Left ventricle myocardium inferior (tissue), 1 donor: ENCODE measurements around the gene SORCS2. TPM values are rescaled to one million over a fixed set of nuclear protein-coding genes. Genes with fewer than 3 reads are reported as not detected.

Experiments used
- DNase-seq: peaks from one replicate; pipeline ENCODE4 v3.0.0-alpha.2; 2020
- H3K27ac ChIP-seq: fragments of 200-600 bp; replicated peaks from 2 replicates; pipeline ENCODE4 v1.8.0; 2021
- H3K27me3 ChIP-seq: fragments of 200-600 bp; 2 replicates; pipeline ENCODE4 v1.8.0; 2021; ENCODE audit warnings: low read depth
- H3K36me3 ChIP-seq: fragments of 200-600 bp; 2 replicates; pipeline ENCODE4 v1.8.0; 2021
- H3K4me1 ChIP-seq: fragments of 200-600 bp; 2 replicates; pipeline ENCODE4 v1.8.0; 2021
- H3K4me3 ChIP-seq: fragments of 200-600 bp; 2 replicates; pipeline ENCODE4 v1.8.0; 2021; ENCODE audit warnings: mild to moderate bottlenecking, moderate library complexity
- H3K9me3 ChIP-seq: fragments of 200-600 bp; replicated peaks from 2 replicates; pipeline ENCODE4 v1.8.0; 2021
- CTCF ChIP-seq: fragments of 200-600 bp; IDR thresholded peaks from 2 replicates; pipeline ENCODE4 v1.8.0; 2021; ENCODE audit warnings: antibody characterized with exemption, mild to moderate bottlenecking, borderline replicate concordance
- intact Hi-C: fragments of 100-400 bp; cut with micrococcal nuclease; formaldehyde crosslinking; loops from one replicate; pipeline ENCODE4 v1.11.0; 2022
- total RNA-seq: library from RNA; stranded (reverse); fragmentation: NEBNext Ultra II Directional; extraction: Animal tissue kit (Norgen Biotek cat#: 25700); gene quantifications from one replicate; pipeline ENCODE4 v1.2.1, GENCODE V29; 2021
- donor health status: DM: no; HTN: yes; CAD: no; lungs with severe emphysema.

Gene SORCS2
- total RNA-seq, 1 donor from 2014 or later = 1.2 TPM

GRCh38 chr4:7224878-7225533 lies 32.7 kb downstream of the SORCS2 start:
- no peak for TF ChIP-seq CTCF
- H3K27me3 ChIP-seq = no peaks in the 10 kb centered on the region
- DNase-seq = no peak
- no peaks in the 10 kb centered on the region for H3K9me3 ChIP-seq
- no peaks in the 10 kb centered on the region for H3K4me1 ChIP-seq
- intact Hi-C loops = no loop called here
- H3K4me3 ChIP-seq = no peak overlapping the region
- no peaks in the 10 kb centered on the region for H3K36me3 ChIP-seq
- H3K27ac ChIP-seq = no peak overlapping the region

- Histone ChIP-seq H3K36me3 (no peaks in the 10 kb centered on the region), H3K27ac (no peak overlapping the region), H3K9me3 (no peaks in the 10 kb centered on the region), H3K27me3 (no peaks in the 10 kb centered on the region), H3K4me1 (no peaks in the 10 kb centered on the region), H3K4me3 (no peak overlapping the region)
- no peak for DNase-seq
- intact Hi-C loops = no loop called here
- no peak for TF ChIP-seq CTCF
These were observed 34.1 kb downstream of the SORCS2 start for GRCh38 chr4:7226439-7226838.

- TF ChIP-seq CTCF = no peak
- Histone ChIP-seq H3K27me3 (no peaks in the 10 kb centered on the region), H3K27ac (no peak overlapping the region), H3K4me3 (no peak overlapping the region), H3K9me3 (no peaks in the 10 kb centered on the region), H3K36me3 (no peaks in the 10 kb centered on the region), H3K4me1 (no peaks in the 10 kb centered on the region)
- no peak for DNase-seq
- intact Hi-C loops = no loop called here
These were observed 34.7 kb downstream of the SORCS2 start for GRCh38 chr4:7227008-7227407.

- no peaks in the 10 kb centered on the region for H3K4me1 ChIP-seq
- TF ChIP-seq CTCF = no peak
- intact Hi-C loops = no loop called here
These were observed 36.4 kb downstream of the SORCS2 start for GRCh38 chr4:7228734-7229133.

GRCh38 chr4:7232061-7232650 lies 39.8 kb downstream of the SORCS2 start:
- H3K4me1 ChIP-seq = peaks cover 14% of the 10 kb centered on the region
- no peak for DNase-seq
- H3K27ac ChIP-seq = no peak overlapping the region
- H3K27me3 ChIP-seq = peaks cover 7% of the 10 kb centered on the region
- TF ChIP-seq CTCF = no peak
- H3K4me3 ChIP-seq = no peak overlapping the region
- no peaks in the 10 kb centered on the region for H3K9me3 ChIP-seq
- intact Hi-C loops = no loop called here
- H3K36me3 ChIP-seq = no peaks in the 10 kb centered on the region

More at GRCh38 chr4:7228734-7229133, 36.4 kb downstream of the SORCS2 start:
- H3K27me3 ChIP-seq = peaks cover 7% of the 10 kb centered on the region
- no peak overlapping the region for H3K4me3 ChIP-seq
- no peaks in the 10 kb centered on the region for H3K36me3 ChIP-seq
- no peaks in the 10 kb centered on the region for H3K9me3 ChIP-seq
- DNase-seq = no peak
- H3K27ac ChIP-seq = no peak overlapping the region
